Hepatocyte (in vitro differentiated cells): Measurements from ENCODE around the gene VMP1. TPM values are rescaled to one million over a fixed set of nuclear protein-coding genes. Genes with fewer than 3 reads are reported as not detected.

Experiments
- DNase-seq: peaks from one replicate; pipeline ENCODE4 v3.0.0-alpha.2; 2016; ENCODE audit warnings: low spot score
- H2AFZ ChIP-seq: fragments of 200-600 bp; sonication (generic); 2 replicates; pipeline ENCODE4 v1.6.0; 2016; ENCODE audit warnings: antibody characterized with exemption, mild to moderate bottlenecking
- H3K27ac ChIP-seq: fragments of 200-600 bp; sonication (generic); 2 replicates; pipeline ENCODE4 v1.5.1; 2016; ENCODE audit warnings: mild to moderate bottlenecking
- H3K27me3 ChIP-seq: fragments of 200-600 bp; sonication (generic); 2 replicates; pipeline ENCODE4 v1.6.1; 2016
- H3K36me3 ChIP-seq: fragments of 200-600 bp; sonication (generic); replicated peaks from 2 replicates; pipeline ENCODE4 v1.5.1; 2016; ENCODE audit warnings: low read depth; ENCODE audit not compliant: insufficient read depth
- H3K4me1 ChIP-seq: fragments of 200-600 bp; sonication (generic); 2 replicates; pipeline ENCODE4 v1.5.1; 2016; ENCODE audit warnings: mild to moderate bottlenecking, moderate library complexity; ENCODE audit not compliant: insufficient read depth
- H3K4me2 ChIP-seq: fragments of 200-600 bp; sonication (generic); 2 replicates; pipeline ENCODE4 v1.6.0; 2016
- H3K4me3 ChIP-seq: fragments of 200-600 bp; sonication (generic); 2 replicates; pipeline ENCODE4 v1.5.1; 2016; ENCODE audit warnings: mild to moderate bottlenecking
- H3K79me2 ChIP-seq: fragments of 200-600 bp; sonication (generic); 2 replicates; pipeline ENCODE4 v1.6.0; 2017; ENCODE audit warnings: mild to moderate bottlenecking
- H3K9me2 ChIP-seq: fragments of 200-600 bp; sonication (generic); replicated peaks from 2 replicates; pipeline ENCODE4 v1.6.0; 2017; ENCODE audit warnings: mild to moderate bottlenecking; ENCODE audit not compliant: insufficient read depth
- H3K9me3 ChIP-seq: fragments of 200-600 bp; sonication (generic); 2 replicates; pipeline ENCODE4 v1.5.1; 2016; ENCODE audit warnings: low read depth, mild to moderate bottlenecking
- H4K20me1 ChIP-seq: fragments of 200-600 bp; sonication (generic); 2 replicates; pipeline ENCODE4 v1.6.0; 2016; ENCODE audit warnings: mild to moderate bottlenecking; ENCODE audit not compliant: insufficient read depth, poor library complexity, severe bottlenecking
- CTCF ChIP-seq: fragments of 200-600 bp; sonication (generic); IDR thresholded peaks from 2 replicates; pipeline ENCODE4 v1.5.1; 2016; ENCODE audit warnings: antibody characterized with exemption, mild to moderate bottlenecking; ENCODE audit not compliant: poor library complexity
- EZH2 ChIP-seq: fragments of 200-600 bp; sonication (generic); IDR thresholded peaks from 2 replicates; pipeline ENCODE4 v1.6.1; 2016; ENCODE audit warnings: antibody characterized with exemption, mild to moderate bottlenecking, borderline replicate concordance
- EZH2phosphoT487 ChIP-seq: fragments of 200-600 bp; sonication (generic); IDR thresholded peaks from one replicate; pipeline ENCODE4 v1.6.1; 2018; ENCODE audit warnings: antibody characterized with exemption, mild to moderate bottlenecking, low read depth, moderate library complexity; ENCODE audit not compliant: unreplicated experiment, severe bottlenecking
- WGBS: methylation state at CpG from one replicate; pipeline ENCODE4 v1.1.6; 2016; ENCODE audit warnings: low lambda C conversion rate; ENCODE audit errors: missing lambda C conversion rate; 5-methylcytosine and 5-hydroxymethylcytosine counted together
- polyA plus RNA-seq: library from polyadenylated mRNA; unstranded; fragments of >200 nt; fragmentation: Nextera tagmentation; extraction: Ambion mirVana; gene quantifications from 2 replicates; pipeline ENCODE4 v1.2.1, GENCODE V29; 2016
- total RNA-seq: library from RNA; depleted of rRNA; stranded (reverse); fragments of >200 nt; gene quantifications from 2 replicates; pipeline ENCODE4 v1.2.3, GENCODE V29; 2014

The VMP1 gene
- total and polyA plus RNA-seq, 2 experiments from 2014 or later, result 139 to 479 TPM

- no peaks in the 10 kb centered on the region for H3K9me3 ChIP-seq
- no peaks in the 10 kb centered on the region for H3K4me1 ChIP-seq
- H3K27me3 ChIP-seq, result no peaks in the 10 kb centered on the region
- H3K4me2 ChIP-seq, result no peak overlapping the region
- H3K27ac ChIP-seq, result no peak overlapping the region
- no peak for TF ChIP-seq EZH2
- no peak for TF ChIP-seq EZH2phosphoT487
- no peak for TF ChIP-seq CTCF
- no peaks in the 10 kb centered on the region for H4K20me1 ChIP-seq
- H3K36me3 ChIP-seq, result no peaks in the 10 kb centered on the region
- WGBS, result 96% methylated on average over 2 of the region's 2 CpGs
- DNase-seq, result no peak
- H3K79me2 ChIP-seq, result peaks cover 3% of the 10 kb centered on the region
- H2AFZ ChIP-seq, result no peak overlapping the region
- H3K9me2 ChIP-seq, result no peaks in the 10 kb centered on the region
- no peak overlapping the region for H3K4me3 ChIP-seq
Measured at GRCh38 chr17:59771093-59771492, 63.6 kb downstream of the VMP1 start.

GRCh38 chr17:59775786-59776350 lies 68.4 kb downstream of the VMP1 start:
- Histone ChIP-seq H2AFZ (no peak overlapping the region), H3K9me2 (no peaks in the 10 kb centered on the region), H3K4me1 (no peaks in the 10 kb centered on the region), H3K9me3 (no peaks in the 10 kb centered on the region), H3K36me3 (peaks cover 7% of the 10 kb centered on the region), H3K4me3 (no peak overlapping the region), H3K79me2 (peaks cover 3% of the 10 kb centered on the region), H4K20me1 (no peaks in the 10 kb centered on the region), H3K27me3 (no peaks in the 10 kb centered on the region), H3K27ac (no peak overlapping the region), H3K4me2 (no peak overlapping the region)
- no peak for TF ChIP-seq EZH2phosphoT487
- no peak for TF ChIP-seq EZH2
- TF ChIP-seq CTCF, result no peak
- DNase-seq, result no peak
- 97% methylated on average over 2 of the region's 2 CpGs for WGBS

GRCh38 chr17:59776577-59776976 lies 69.1 kb downstream of the VMP1 start:
- Histone ChIP-seq H3K9me3 (no peaks in the 10 kb centered on the region), H3K4me2 (no peak overlapping the region), H3K4me1 (no peaks in the 10 kb centered on the region), H3K36me3 (peaks cover 7% of the 10 kb centered on the region), H4K20me1 (no peaks in the 10 kb centered on the region), H2AFZ (no peak overlapping the region), H3K27me3 (no peaks in the 10 kb centered on the region), H3K9me2 (no peaks in the 10 kb centered on the region), H3K4me3 (no peak overlapping the region), H3K27ac (no peak overlapping the region), H3K79me2 (peaks cover 3% of the 10 kb centered on the region)
- WGBS, result 97% methylated on average over 1 of the region's 1 CpG
- DNase-seq, result no peak
- no peak for TF ChIP-seq EZH2
- TF ChIP-seq EZH2phosphoT487, result no peak
- TF ChIP-seq CTCF, result no peak

GRCh38 chr17:59777033-59777432 lies 69.6 kb downstream of the VMP1 start:
- H3K9me2 ChIP-seq, result no peaks in the 10 kb centered on the region
- 96% methylated on average over 3 of the region's 3 CpGs for WGBS
- no peak for DNase-seq
- H3K36me3 ChIP-seq, result peaks cover 7% of the 10 kb centered on the region
- no peaks in the 10 kb centered on the region for H4K20me1 ChIP-seq
- H3K9me3 ChIP-seq, result no peaks in the 10 kb centered on the region
- no peak overlapping the region for H3K4me3 ChIP-seq
- TF ChIP-seq EZH2phosphoT487 (no peak), EZH2 (no peak), CTCF (no peak)
- peaks cover 2% of the 10 kb centered on the region for H3K79me2 ChIP-seq
- H2AFZ ChIP-seq, result no peak overlapping the region
- no peaks in the 10 kb centered on the region for H3K4me1 ChIP-seq
- H3K27ac ChIP-seq, result no peak overlapping the region
- H3K4me2 ChIP-seq, result no peak overlapping the region
- no peaks in the 10 kb centered on the region for H3K27me3 ChIP-seq
